Keratinocyte (primary cell): ENCODE measurements around the gene SIPA1L2. TPM values are rescaled to one million over a fixed set of nuclear protein-coding genes. Genes with fewer than 3 reads are reported as not detected.

Source experiments
- DNase-seq: peaks from one replicate; pipeline ENCODE4 v3.0.0-alpha.2; 2011; ENCODE audit warnings: low read depth, missing footprints, low spot score
- FAIRE-seq: peaks from 2 replicates; lab custom pipeline; 2011; peaks lifted over from hg19 to GRCh38; lab: Jason Lieb, UNC
- H2AFZ ChIP-seq: 2 replicates; pipeline ENCODE4 v1.6.0; 2012; ENCODE audit warnings: low read length, control low read depth, inconsistent platforms; ENCODE audit not compliant: control insufficient read depth
- H3K27ac ChIP-seq: 2 replicates; pipeline ENCODE4 v1.5.1; 2011; ENCODE audit warnings: low read length; ENCODE audit not compliant: control insufficient read depth, insufficient read depth
- H3K27me3 ChIP-seq: 3 replicates; pipeline ENCODE4 v1.6.0; 2011; ENCODE audit warnings: low read length; ENCODE audit not compliant: control insufficient read depth, insufficient read depth; ENCODE audit errors: extremely low read depth
- H3K36me3 ChIP-seq, 2 experiments: 2 replicates in 1 of 2; 3 replicates in 1 of 2; pipeline ENCODE4 v1.5.1; 2011; ENCODE audit warnings: low read length in 2 of 2, mild to moderate bottlenecking in 1 of 2; ENCODE audit not compliant: control insufficient read depth in 2 of 2, insufficient read depth in 2 of 2; ENCODE audit errors: extremely low read depth in 1 of 2
- H3K4me1 ChIP-seq: 3 replicates; pipeline ENCODE4 v1.5.1; 2011; ENCODE audit warnings: low read length; ENCODE audit not compliant: control insufficient read depth, insufficient read depth; ENCODE audit errors: extremely low read depth
- H3K4me2 ChIP-seq: 3 replicates; pipeline ENCODE4 v1.6.0; 2011; ENCODE audit warnings: low read depth, low read length; ENCODE audit not compliant: control insufficient read depth, insufficient read depth; ENCODE audit errors: extremely low read depth
- H3K4me3 ChIP-seq, 3 experiments: fragments of 200-600 bp in 1 of 3; sonication (generic) in 1 of 3; 2 replicates in 2 of 3; 3 replicates in 1 of 3; pipeline ENCODE4 v1.5.1; 2011 to 2016; ENCODE audit warnings: low read length in 3 of 3, mild to moderate bottlenecking in 3 of 3, control low read depth in 2 of 3, inconsistent platforms in 1 of 3, low read depth in 1 of 3, mixed read lengths in 1 of 3, mixed run types in 1 of 3, moderate library complexity in 1 of 3; ENCODE audit not compliant: control insufficient read depth in 2 of 3, insufficient read depth in 2 of 3; ENCODE audit errors: extremely low read depth in 1 of 3
- H3K79me2 ChIP-seq: 2 replicates; pipeline ENCODE4 v1.6.0; 2012; ENCODE audit warnings: low read length; ENCODE audit not compliant: control insufficient read depth, insufficient read depth
- H3K9ac ChIP-seq: 3 replicates; pipeline ENCODE4 v1.6.0; 2011; ENCODE audit warnings: low read length; ENCODE audit not compliant: control insufficient read depth, insufficient read depth; ENCODE audit errors: extremely low read depth
- H3K9me1 ChIP-seq: 3 replicates; pipeline ENCODE4 v1.6.0; 2011; ENCODE audit warnings: low read length; ENCODE audit not compliant: control insufficient read depth, insufficient read depth; ENCODE audit errors: extremely low read depth
- H3K9me3 ChIP-seq: 2 replicates; pipeline ENCODE4 v1.5.1; 2012; ENCODE audit warnings: low read depth, low read length; ENCODE audit not compliant: control insufficient read depth
- H4K20me1 ChIP-seq: 3 replicates; pipeline ENCODE4 v1.6.0; 2011; ENCODE audit warnings: low read length; ENCODE audit not compliant: control insufficient read depth, insufficient read depth; ENCODE audit errors: extremely low read depth
- CTCF ChIP-seq, 3 experiments: IDR thresholded peaks in 1 of 3; conservative IDR thresholded peaks in 1 of 3; optimal IDR thresholded peaks in 1 of 3; 2 replicates in 2 of 3; 3 replicates in 1 of 3; pipeline versions ENCODE3 to v1.5.1; 2011; ENCODE audit warnings: low read length in 3 of 3, mild to moderate bottlenecking in 3 of 3, moderate library complexity in 2 of 3, control low read depth in 1 of 3, inconsistent platforms in 1 of 3; ENCODE audit not compliant: insufficient read depth in 2 of 3; ENCODE audit errors: extremely low read depth in 1 of 3
- EZH2 ChIP-seq: IDR thresholded peaks from one replicate; pipeline ENCODE4 v1.6.1; 2012; ENCODE audit warnings: inconsistent platforms, mild to moderate bottlenecking, low read length, moderate library complexity
- dilution Hi-C: fragments of 300-500 bp; cut with MboI; formaldehyde crosslinking; loops from one replicate; pipeline ENCODE4 v1.7.0; 2020; ENCODE audit warnings: low sequenced_read_pairs; ENCODE audit not compliant: extremely low pct_ligation_motif_present
- polyA plus RNA-seq, 5 experiments: library from polyadenylated mRNA; depleted of rRNA in 3 of 5; stranded (reverse) in 3 of 5; stranded (forward) in 1 of 5; unstranded in 1 of 5; fragments of >200 nt; gene quantifications; 1 replicate in 1 of 5; 2 replicates in 3 of 5; 3 replicates in 1 of 5; pipeline versions ENCODE4 v1.2.1 to v1.2.3, GENCODE V29; 2011 to 2012; ENCODE audit warnings: missing spikeins in 2 of 5, low read depth in 1 of 5, low replicate concordance in 1 of 5

Gene SIPA1L2
- polyA plus RNA-seq, 1 donor (not counting 4 experiments of a cell fraction or from before 2014, with no cell fraction given): 2.1 TPM

- FAIRE-seq (no peak), DNase-seq (no peak)
- no peaks in the 10 kb centered on the region for H3K79me2 ChIP-seq
- TF ChIP-seq CTCF (optimal IDR thresholded peaks at IDR 0.05 in 1 of 3, IDR thresholded peaks at IDR 0.05 in 1 of 3, conservative IDR thresholded peaks at IDR 0.05 in 1 of 3; ENCODE audit: extremely low read depth in 1 of 3, insufficient read depth in 2 of 3, low read length in 3 of 3): no peak
- no peak for TF ChIP-seq EZH2
- no peak overlapping the region for H3K27ac ChIP-seq
- H3K4me3 ChIP-seq: no peak overlapping the region
- H3K9me1 ChIP-seq: no peaks in the 10 kb centered on the region
- no peaks in the 10 kb centered on the region for H3K9me3 ChIP-seq
- no peak overlapping the region for H2AFZ ChIP-seq
- H3K36me3 ChIP-seq: no peaks in the 10 kb centered on the region
- H3K4me1 ChIP-seq: peaks cover 8% of the 10 kb centered on the region
- H3K27me3 ChIP-seq: no peaks in the 10 kb centered on the region
- H3K4me2 ChIP-seq: no peak overlapping the region
- H4K20me1 ChIP-seq: no peaks in the 10 kb centered on the region
- no peak overlapping the region for H3K9ac ChIP-seq
- dilution Hi-C loops: no loop called here
These were observed 12.7 kb downstream of the SIPA1L2 start for GRCh38 chr1:232617237-232617636.

GRCh38 chr1:232615306-232615800, 14.6 kb downstream of the SIPA1L2 start:
- DNase-seq (no peak), FAIRE-seq (no peak)
- Histone ChIP-seq H3K9me1 (no peaks in the 10 kb centered on the region), H3K9ac (no peak overlapping the region), H3K4me2 (no peak overlapping the region), H3K4me3 (no peak overlapping the region), H3K36me3 (no peaks in the 10 kb centered on the region), H2AFZ (no peak overlapping the region), H3K9me3 (no peaks in the 10 kb centered on the region), H3K27me3 (no peaks in the 10 kb centered on the region), H3K79me2 (no peaks in the 10 kb centered on the region), H3K27ac (no peak overlapping the region), H4K20me1 (no peaks in the 10 kb centered on the region), H3K4me1 (peaks cover 7% of the 10 kb centered on the region)
- TF ChIP-seq CTCF (optimal IDR thresholded peaks at IDR 0.05 in 1 of 3, IDR thresholded peaks at IDR 0.05 in 1 of 3, conservative IDR thresholded peaks at IDR 0.05 in 1 of 3; ENCODE audit: extremely low read depth in 1 of 3, insufficient read depth in 2 of 3, low read length in 3 of 3) (no peak), EZH2 (no peak)
- dilution Hi-C loops: no loop called here
